Activated T-cell treated with anti-CD3 and anti-CD28 coated beads, Interleukin-2, amount 50 U/mL, for 72 hours (primary cell): Measurements from ENCODE around the gene NXT1. TPM values are rescaled to one million over a fixed set of nuclear protein-coding genes. Genes with fewer than 3 reads are reported as not detected.

Source experiments
- ATAC-seq, 2 donors: fragments of 150-1000 bp; cut with Tn5 transposase; replicated peaks in 1 of 2; 2 replicates each; pipeline ENCODE4 v1.10.0; 2021; ENCODE audit warnings: moderate library complexity in 2 of 2, mild to moderate bottlenecking in 1 of 2
- DNase-seq, 2 donors: peaks; one replicate each; pipeline ENCODE4 v3.0.0; 2021 to 2022; ENCODE audit warnings: mixed read lengths in 1 of 2
- H3K27ac Mint-ChIP-seq: one replicate; pipeline ENCODE4 v1.8.0; 2022; ENCODE audit warnings: mild to moderate bottlenecking, moderate library complexity, mixed read lengths
- H3K27me3 Mint-ChIP-seq: one replicate; pipeline ENCODE4 v1.8.0; 2022; ENCODE audit warnings: low read depth, mixed read lengths
- H3K36me3 Mint-ChIP-seq, 2 donors: one replicate each; pipeline ENCODE4 v1.8.0; 2022; ENCODE audit warnings: mixed read lengths in 2 of 2, mild to moderate bottlenecking in 1 of 2; ENCODE audit not compliant: insufficient read depth in 2 of 2
- H3K4me1 Mint-ChIP-seq: one replicate; pipeline ENCODE4 v1.8.0; 2022; ENCODE audit warnings: low read depth, mixed read lengths
- H3K4me3 Mint-ChIP-seq, 2 donors: one replicate each; pipeline ENCODE4 v1.8.0; 2022; ENCODE audit warnings: mild to moderate bottlenecking in 2 of 2, mixed read lengths in 2 of 2, moderate library complexity in 2 of 2
- H3K9me3 Mint-ChIP-seq, 2 donors: one replicate each; pipeline ENCODE4 v1.8.0; 2022; ENCODE audit warnings: mixed read lengths in 2 of 2
- total RNA-seq, 2 donors: library from RNA; stranded (reverse); gene quantifications; one replicate each; pipeline ENCODE4 v1.2.3, GENCODE V29; 2022

The NXT1 gene
- total RNA-seq, 2 donors from 2014 or later = 39.6 to 45.7 TPM

- no peaks in the 10 kb centered on the region for H3K36me3 Mint-ChIP-seq
- no peaks in the 10 kb centered on the region for H3K4me1 Mint-ChIP-seq
- H3K27me3 Mint-ChIP-seq = peaks cover 6% of the 10 kb centered on the region
- ATAC-seq (no peak), DNase-seq (no peak)
- no peaks in the 10 kb centered on the region for H3K9me3 Mint-ChIP-seq
- H3K27ac Mint-ChIP-seq = no peak overlapping the region
- no peak overlapping the region for H3K4me3 Mint-ChIP-seq
Measured at GRCh38 chr20:23314699-23315098, 35.9 kb upstream of the NXT1 start.

GRCh38 chr20:23315099-23315498 lies 35.5 kb upstream of the NXT1 start:
- H3K4me3 Mint-ChIP-seq = no peak overlapping the region
- H3K4me1 Mint-ChIP-seq = no peaks in the 10 kb centered on the region
- peaks cover 6% of the 10 kb centered on the region for H3K27me3 Mint-ChIP-seq
- no peak for ATAC-seq
- H3K27ac Mint-ChIP-seq = no peak overlapping the region
- no peak for DNase-seq
- no peaks in the 10 kb centered on the region for H3K36me3 Mint-ChIP-seq
- H3K9me3 Mint-ChIP-seq = no peaks in the 10 kb centered on the region

- H3K36me3 Mint-ChIP-seq = no peaks in the 10 kb centered on the region
- no peak for ATAC-seq
Measured at GRCh38 chr20:23316626-23317025, 34.0 kb upstream of the NXT1 start.

GRCh38 chr20:23317081-23317480 lies 33.5 kb upstream of the NXT1 start:
- Mint-ChIP-seq H3K4me1 (no peaks in the 10 kb centered on the region), H3K36me3 (no peaks in the 10 kb centered on the region), H3K27me3 (peaks cover 6% of the 10 kb centered on the region), H3K4me3 (no peak overlapping the region), H3K9me3 (no peaks in the 10 kb centered on the region), H3K27ac (no peak overlapping the region)
- DNase-seq (no peak), ATAC-seq (no peak)

More at GRCh38 chr20:23316626-23317025, 34.0 kb upstream of the NXT1 start:
- no peak overlapping the region for H3K4me3 Mint-ChIP-seq
- H3K9me3 Mint-ChIP-seq = no peaks in the 10 kb centered on the region
- H3K27me3 Mint-ChIP-seq = peaks cover 6% of the 10 kb centered on the region
- no peak overlapping the region for H3K27ac Mint-ChIP-seq
- no peaks in the 10 kb centered on the region for H3K4me1 Mint-ChIP-seq
- DNase-seq = no peak

GRCh38 chr20:23318347-23318746 lies 32.2 kb upstream of the NXT1 start:
- H3K27ac Mint-ChIP-seq = no peak overlapping the region
- DNase-seq = no peak
- no peaks in the 10 kb centered on the region for H3K9me3 Mint-ChIP-seq
- H3K4me1 Mint-ChIP-seq = no peaks in the 10 kb centered on the region
- no peaks in the 10 kb centered on the region for H3K36me3 Mint-ChIP-seq
- H3K4me3 Mint-ChIP-seq = no peak overlapping the region
- H3K27me3 Mint-ChIP-seq = no peaks in the 10 kb centered on the region
- ATAC-seq = no peak

GRCh38 chr20:23320317-23320716 lies 30.3 kb upstream of the NXT1 start:
- Mint-ChIP-seq H3K27ac (no peak overlapping the region), H3K4me3 (no peak overlapping the region), H3K9me3 (no peaks in the 10 kb centered on the region)

GRCh38 chr20:23325107-23325506 lies 25.5 kb upstream of the NXT1 start:
- peaks cover 1 to 3% of the 10 kb centered on the region in 2 donors for H3K36me3 Mint-ChIP-seq
- no peaks in the 10 kb centered on the region for H3K9me3 Mint-ChIP-seq
- no peaks in the 10 kb centered on the region for H3K27me3 Mint-ChIP-seq
- H3K4me3 Mint-ChIP-seq = no peak overlapping the region
- DNase-seq (no peak), ATAC-seq (no peak)
- H3K4me1 Mint-ChIP-seq = no peaks in the 10 kb centered on the region
- H3K27ac Mint-ChIP-seq = no peak overlapping the region

More at GRCh38 chr20:23320317-23320716, 30.3 kb upstream of the NXT1 start:
- H3K36me3 Mint-ChIP-seq = no peaks in the 10 kb centered on the region
- H3K27me3 Mint-ChIP-seq = no peaks in the 10 kb centered on the region
- ATAC-seq = no peak
- H3K4me1 Mint-ChIP-seq = no peaks in the 10 kb centered on the region
- DNase-seq = no peak

- DNase-seq = no peak
- no peak overlapping the region for H3K4me3 Mint-ChIP-seq
- peaks cover 3 to 4% of the 10 kb centered on the region in 2 donors for H3K36me3 Mint-ChIP-seq
- no peak for ATAC-seq
- no peak overlapping the region for H3K27ac Mint-ChIP-seq
- no peaks in the 10 kb centered on the region for H3K4me1 Mint-ChIP-seq
- H3K27me3 Mint-ChIP-seq = no peaks in the 10 kb centered on the region
- no peaks in the 10 kb centered on the region for H3K9me3 Mint-ChIP-seq
Measured at GRCh38 chr20:23326774-23327173, 23.8 kb upstream of the NXT1 start.

GRCh38 chr20:23327617-23328333 lies 22.8 kb upstream of the NXT1 start:
- Mint-ChIP-seq H3K36me3 (peaks cover 3 to 4% of the 10 kb centered on the region in 2 donors), H3K4me3 (no peak overlapping the region), H3K4me1 (no peaks in the 10 kb centered on the region), H3K27me3 (no peaks in the 10 kb centered on the region), H3K27ac (no peak overlapping the region), H3K9me3 (no peaks in the 10 kb centered on the region)
- ATAC-seq (no peak), DNase-seq (no peak)

GRCh38 chr20:23331450-23332350 lies 18.9 kb upstream of the NXT1 start:
- Mint-ChIP-seq H3K36me3 (peaks cover 3 to 4% of the 10 kb centered on the region in 2 donors), H3K27me3 (no peaks in the 10 kb centered on the region), H3K27ac (no peak overlapping the region), H3K4me3 (no peak overlapping the region), H3K4me1 (no peaks in the 10 kb centered on the region), H3K9me3 (no peaks in the 10 kb centered on the region)
- no peak for ATAC-seq
- DNase-seq = no peak

GRCh38 chr20:23332467-23332866 lies 18.1 kb upstream of the NXT1 start:
- H3K27me3 Mint-ChIP-seq = no peaks in the 10 kb centered on the region
- ATAC-seq (no peak), DNase-seq (no peak)
- no peaks in the 10 kb centered on the region for H3K4me1 Mint-ChIP-seq
- H3K4me3 Mint-ChIP-seq = no peak overlapping the region
- H3K9me3 Mint-ChIP-seq = no peaks in the 10 kb centered on the region
- peaks cover 3 to 4% of the 10 kb centered on the region in 2 donors for H3K36me3 Mint-ChIP-seq
- no peak overlapping the region for H3K27ac Mint-ChIP-seq

GRCh38 chr20:23334111-23334510 lies 16.5 kb upstream of the NXT1 start:
- ATAC-seq (no peak), DNase-seq (no peak)
- Mint-ChIP-seq H3K4me1 (no peaks in the 10 kb centered on the region), H3K27ac (no peak overlapping the region), H3K36me3 (peaks cover 3 to 4% of the 10 kb centered on the region in 2 donors), H3K9me3 (no peaks in the 10 kb centered on the region), H3K4me3 (no peak overlapping the region), H3K27me3 (no peaks in the 10 kb centered on the region)

GRCh38 chr20:23335521-23335920 lies 15.1 kb upstream of the NXT1 start:
- ATAC-seq (no peak), DNase-seq (no peak)
- H3K9me3 Mint-ChIP-seq = no peaks in the 10 kb centered on the region
- H3K27me3 Mint-ChIP-seq = no peaks in the 10 kb centered on the region
- H3K4me3 Mint-ChIP-seq = no peak overlapping the region
- no peaks in the 10 kb centered on the region for H3K4me1 Mint-ChIP-seq
- no peak overlapping the region for H3K27ac Mint-ChIP-seq
- H3K36me3 Mint-ChIP-seq = no peaks in the 10 kb centered on the region
